ENCODE results near the gene GPC4. TPM values are rescaled to one million over a fixed set of nuclear protein-coding genes. Genes with fewer than 3 reads are reported as not detected.

Gene GPC4
- total RNA-seq, 4 donors from 2014 or later: 7.4 to 11.0 (median 9.0) TPM

DNA sequence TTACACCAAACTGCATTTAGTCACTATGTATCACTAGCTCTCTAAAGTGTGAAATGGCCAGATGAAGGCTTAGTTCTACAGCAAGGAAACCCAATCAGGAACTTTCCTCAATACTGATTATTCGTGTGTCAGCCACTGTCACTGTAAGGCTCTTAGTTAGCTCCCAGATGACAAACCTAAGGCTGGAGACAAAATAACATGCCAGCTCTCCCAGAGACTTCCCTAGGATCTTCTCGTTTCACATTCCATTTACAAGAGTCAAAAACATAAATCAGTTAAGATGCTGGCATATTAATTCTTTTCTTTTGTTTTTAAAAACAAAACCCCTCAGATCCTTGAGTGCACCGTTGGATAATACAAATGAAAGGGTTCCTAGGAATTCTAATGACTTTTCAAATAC is 109.0 kb downstream of the GPC4 start:
- H3K27me3 ChIP-seq: no peaks in the 10 kb centered on the region
- no peak for TF ChIP-seq POLR2A (IDR thresholded peaks at IDR 0.05)
- TF ChIP-seq, protein P1, sequence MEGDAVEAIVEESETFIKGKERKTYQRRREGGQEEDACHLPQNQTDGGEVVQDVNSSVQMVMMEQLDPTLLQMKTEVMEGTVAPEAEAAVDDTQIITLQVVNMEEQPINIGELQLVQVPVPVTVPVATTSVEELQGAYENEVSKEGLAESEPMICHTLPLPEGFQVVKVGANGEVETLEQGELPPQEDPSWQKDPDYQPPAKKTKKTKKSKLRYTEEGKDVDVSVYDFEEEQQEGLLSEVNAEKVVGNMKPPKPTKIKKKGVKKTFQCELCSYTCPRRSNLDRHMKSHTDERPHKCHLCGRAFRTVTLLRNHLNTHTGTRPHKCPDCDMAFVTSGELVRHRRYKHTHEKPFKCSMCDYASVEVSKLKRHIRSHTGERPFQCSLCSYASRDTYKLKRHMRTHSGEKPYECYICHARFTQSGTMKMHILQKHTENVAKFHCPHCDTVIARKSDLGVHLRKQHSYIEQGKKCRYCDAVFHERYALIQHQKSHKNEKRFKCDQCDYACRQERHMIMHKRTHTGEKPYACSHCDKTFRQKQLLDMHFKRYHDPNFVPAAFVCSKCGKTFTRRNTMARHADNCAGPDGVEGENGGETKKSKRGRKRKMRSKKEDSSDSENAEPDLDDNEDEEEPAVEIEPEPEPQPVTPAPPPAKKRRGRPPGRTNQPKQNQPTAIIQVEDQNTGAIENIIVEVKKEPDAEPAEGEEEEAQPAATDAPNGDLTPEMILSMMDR (IDR thresholded peaks at IDR 0.05): no peak
- DNase-seq: no peak
- H3K9me3 ChIP-seq: no peaks in the 10 kb centered on the region
- peaks cover 0 to 3% (median 0%) of the 10 kb centered on the region in 3 donors for H3K36me3 ChIP-seq
- no peaks in the 10 kb centered on the region for H3K4me1 ChIP-seq
- H3K4me3 ChIP-seq: no peak overlapping the region
- no peak overlapping the region for H3K27ac ChIP-seq

DNA sequence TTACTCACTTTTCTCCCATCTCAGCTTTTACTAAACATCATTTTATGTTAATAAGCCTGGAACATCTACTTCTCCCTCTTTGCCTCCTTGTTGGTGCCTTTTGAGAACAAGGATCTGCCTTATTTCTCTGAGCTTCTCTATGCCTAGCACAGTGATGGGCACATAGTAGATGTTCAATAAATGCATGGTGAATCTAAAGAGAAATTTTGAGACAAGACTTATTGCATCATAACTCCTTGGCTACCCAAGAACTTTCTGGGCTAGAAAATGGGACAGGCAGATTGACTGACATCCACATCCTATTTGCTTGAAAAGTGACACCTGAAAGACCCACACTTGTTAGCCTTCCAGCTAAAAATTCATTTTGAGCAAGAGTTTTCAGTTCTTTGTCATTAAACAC is 109.9 kb downstream of the GPC4 start:
- H3K4me3 ChIP-seq: no peak overlapping the region
- H3K27me3 ChIP-seq: no peaks in the 10 kb centered on the region
- DNase-seq: no peak
- peaks cover 0 to 3% (median 0%) of the 10 kb centered on the region in 3 donors for H3K36me3 ChIP-seq
- H3K9me3 ChIP-seq: no peaks in the 10 kb centered on the region
- no peak overlapping the region for H3K27ac ChIP-seq
- no peaks in the 10 kb centered on the region for H3K4me1 ChIP-seq
- no peak for TF ChIP-seq POLR2A (IDR thresholded peaks at IDR 0.05)
- TF ChIP-seq, protein P1 (IDR thresholded peaks at IDR 0.05): no peak

DNA sequence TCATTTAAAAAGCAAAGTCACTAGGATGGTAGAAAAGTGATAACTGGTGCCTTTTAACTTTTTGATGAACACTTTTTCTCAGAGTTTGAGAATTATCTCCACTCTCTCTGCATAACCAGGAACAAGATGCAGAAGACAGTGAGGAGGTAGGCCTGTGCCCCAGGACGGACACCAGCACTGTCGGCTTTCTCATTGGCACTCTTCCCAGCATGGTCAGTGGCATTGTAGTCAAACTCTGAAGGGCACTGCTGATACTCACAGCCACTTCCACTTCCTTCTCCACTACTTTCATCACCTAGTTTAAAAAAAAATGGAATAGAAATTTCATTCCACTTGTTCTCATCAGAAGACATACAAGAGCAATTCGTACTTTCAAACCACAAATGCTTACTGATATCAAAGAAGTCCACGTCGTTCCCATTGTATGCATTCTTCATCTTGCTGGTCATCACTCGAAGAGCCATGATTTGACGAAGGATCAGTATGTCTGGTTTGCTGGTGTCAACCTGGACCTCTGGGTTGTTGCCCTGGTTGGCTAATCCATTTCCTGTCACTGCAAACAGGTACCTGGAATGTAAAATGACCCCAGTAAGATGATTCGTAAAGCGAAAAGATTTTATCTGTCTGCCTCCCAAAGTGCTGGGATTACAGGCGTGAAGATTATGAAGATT is 112.4 kb downstream of the GPC4 start:
- Histone ChIP-seq H3K27ac (no peak overlapping the region), H3K4me3 (no peak overlapping the region), H3K27me3 (no peaks in the 10 kb centered on the region), H3K36me3 (peaks cover 0 to 3% (median 0%) of the 10 kb centered on the region in 3 donors), H3K4me1 (no peaks in the 10 kb centered on the region), H3K9me3 (no peaks in the 10 kb centered on the region)
- TF ChIP-seq, protein P1 (IDR thresholded peaks at IDR 0.05): no peak
- no peak for TF ChIP-seq POLR2A (IDR thresholded peaks at IDR 0.05)
- DNase-seq: no peak

DNA sequence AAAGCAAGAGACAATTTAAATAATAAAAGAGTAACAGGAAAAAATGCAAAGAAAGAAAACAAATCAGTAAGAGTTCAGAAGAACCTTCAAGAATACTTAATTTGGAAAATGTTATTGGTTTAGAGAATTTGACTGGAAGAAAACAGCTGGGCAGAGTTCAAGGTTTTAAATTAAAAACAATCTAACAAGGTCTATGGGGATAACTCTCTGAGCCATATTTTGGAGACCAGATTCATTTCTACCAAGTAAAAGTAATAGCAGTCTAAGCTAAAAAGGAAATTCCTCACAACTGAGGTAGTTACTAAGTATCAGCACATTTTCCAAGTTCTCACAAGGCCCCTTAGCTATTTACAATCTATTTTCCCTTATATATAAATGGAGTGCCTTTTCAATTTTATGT is 114.7 kb downstream of the GPC4 start:
- DNase-seq: no peak
- H3K27me3 ChIP-seq: no peaks in the 10 kb centered on the region
- H3K27ac ChIP-seq: no peak overlapping the region
- H3K9me3 ChIP-seq: no peaks in the 10 kb centered on the region
- TF ChIP-seq, protein P1 (IDR thresholded peaks at IDR 0.05): no peak
- no peak for TF ChIP-seq POLR2A (IDR thresholded peaks at IDR 0.05)
- no peak overlapping the region for H3K4me3 ChIP-seq
- H3K36me3 ChIP-seq: peaks cover 0 to 3% (median 0%) of the 10 kb centered on the region in 3 donors
- H3K4me1 ChIP-seq: no peaks in the 10 kb centered on the region

DNA sequence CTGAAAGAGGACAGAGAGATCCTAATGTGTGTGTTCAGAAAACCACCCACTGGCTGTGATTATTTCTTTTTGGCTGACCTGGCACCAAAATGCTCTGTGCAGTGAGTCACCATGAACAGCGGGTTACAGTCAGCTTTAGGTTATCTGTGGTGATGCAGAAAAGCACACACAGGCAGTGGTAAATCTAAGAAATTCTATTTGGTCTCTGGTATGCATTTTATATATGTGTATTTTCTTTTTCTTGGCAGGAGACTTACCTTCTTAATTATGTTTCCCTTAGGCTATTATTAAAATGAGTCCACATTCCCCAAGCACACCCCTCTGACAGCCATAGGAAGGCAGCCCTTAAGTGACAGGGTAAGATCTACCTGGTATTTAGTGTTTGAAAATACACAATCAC is 118.0 kb downstream of the GPC4 start:
- no peak overlapping the region for H3K27ac ChIP-seq
- H3K4me1 ChIP-seq: no peaks in the 10 kb centered on the region
- DNase-seq: no peak
- no peak overlapping the region for H3K4me3 ChIP-seq
- TF ChIP-seq, protein P1 (IDR thresholded peaks at IDR 0.05): no peak
- no peak for TF ChIP-seq POLR2A (IDR thresholded peaks at IDR 0.05)
- H3K27me3 ChIP-seq: no peaks in the 10 kb centered on the region
- H3K9me3 ChIP-seq: no peaks in the 10 kb centered on the region
- H3K36me3 ChIP-seq: no peaks in the 10 kb centered on the region

All from Peyer's patch (tissue), 4 donors.